Activated CD8-positive, alpha-beta T cell treated with anti-CD3 and anti-CD28 coated beads, Interleukin-2, amount 10 ng/mL, durations not matched to agents 7 days and 5 days (primary cell): ENCODE results near the gene KCNIP4. TPM values are rescaled to one million over a fixed set of nuclear protein-coding genes. Genes with fewer than 3 reads are reported as not detected.

Source experiments
- ATAC-seq: fragments of 150-1000 bp; cut with Tn5 transposase; one replicate; pipeline ENCODE4 v1.10.0; 2021; ENCODE audit warnings: moderate library complexity
- CTCF ChIA-PET: fragments of 350-600 bp; sonication (Branson Sonifier 250); formaldehyde crosslinking; loops from one replicate; lab custom pipeline; 2021; ENCODE audit warnings: antibody characterized with exemption; lab: Charles Lee
- POLR2A ChIA-PET: fragments of 350-600 bp; sonication (Branson Sonifier 250); formaldehyde crosslinking; loops from one replicate; lab custom pipeline; 2021; ENCODE audit warnings: antibody characterized with exemption; lab: Charles Lee
- DNase-seq: peaks from one replicate; pipeline ENCODE4 v3.0.0-alpha.2; 2020
- H3K27ac Mint-ChIP-seq: one replicate; pipeline ENCODE4 v1.8.0; 2021; ENCODE audit warnings: mild to moderate bottlenecking, mixed read lengths
- H3K27me3 Mint-ChIP-seq: one replicate; pipeline ENCODE4 v1.8.0; 2021; ENCODE audit warnings: low read depth, mixed read lengths
- H3K36me3 Mint-ChIP-seq: one replicate; pipeline ENCODE4 v1.8.0; 2021; ENCODE audit warnings: low read depth, mixed read lengths
- H3K4me1 Mint-ChIP-seq: one replicate; pipeline ENCODE4 v1.8.0; 2021; ENCODE audit warnings: low read depth, mixed read lengths
- H3K4me3 Mint-ChIP-seq: one replicate; pipeline ENCODE4 v1.8.0; 2021; ENCODE audit warnings: mild to moderate bottlenecking, mixed read lengths
- H3K9me3 Mint-ChIP-seq: one replicate; pipeline ENCODE4 v1.8.0; 2022; ENCODE audit warnings: mixed read lengths; ENCODE audit not compliant: insufficient read depth
- total RNA-seq, 2 experiments: library from RNA; stranded (reverse); gene quantifications; one replicate each; pipeline ENCODE4 v1.2.3, GENCODE V29; 2021

Gene KCNIP4
- total RNA-seq, 2 experiments from 2014 or later = not detected

DNA sequence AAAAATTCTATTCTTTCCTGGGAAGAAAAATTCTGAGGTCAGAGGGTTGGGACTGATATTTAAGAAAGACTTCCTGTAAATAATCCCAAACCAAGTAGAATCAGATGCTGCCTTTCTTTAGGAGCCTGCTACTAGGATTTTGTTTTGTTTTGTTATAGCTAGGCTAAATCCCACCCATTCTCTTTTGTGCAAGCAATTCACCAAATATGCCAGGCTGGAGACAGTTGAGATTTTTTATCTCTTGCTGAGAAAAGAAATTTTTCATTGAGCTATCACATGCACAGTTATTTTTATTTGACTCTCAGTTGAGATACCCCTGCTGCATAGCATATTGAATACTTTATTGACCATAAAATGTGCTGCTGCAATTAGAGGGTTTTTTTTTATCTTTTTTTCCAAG lies 196.0 kb downstream of the KCNIP4 start:
- ChIA-PET POLR2A (no interaction called here), CTCF (interaction anchor here (1.4 kb wide), 1 partner anchor 15 kb away, joined by 3 read pairs; no protein-coding TSS in a partner anchor)
- no peaks in the 10 kb centered on the region for H3K27me3 Mint-ChIP-seq
- no peak for ATAC-seq
- no peak overlapping the region for H3K4me3 Mint-ChIP-seq
- H3K4me1 Mint-ChIP-seq = no peaks in the 10 kb centered on the region
- no peaks in the 10 kb centered on the region for H3K9me3 Mint-ChIP-seq
- no peak overlapping the region for H3K27ac Mint-ChIP-seq
- no peaks in the 10 kb centered on the region for H3K36me3 Mint-ChIP-seq
- no peak for DNase-seq

GRCh38 chr4:21749924-21750323 lies 198.6 kb downstream of the KCNIP4 start:
- no peaks in the 10 kb centered on the region for H3K9me3 Mint-ChIP-seq
- ChIA-PET CTCF (no interaction called here), POLR2A (no interaction called here)
- H3K36me3 Mint-ChIP-seq = no peaks in the 10 kb centered on the region
- no peaks in the 10 kb centered on the region for H3K27me3 Mint-ChIP-seq
- no peak overlapping the region for H3K4me3 Mint-ChIP-seq
- DNase-seq (no peak), ATAC-seq (no peak)
- no peak overlapping the region for H3K27ac Mint-ChIP-seq
- H3K4me1 Mint-ChIP-seq = no peaks in the 10 kb centered on the region

GRCh38 chr4:21749412-21749811 lies 199.2 kb downstream of the KCNIP4 start:
- CTCF ChIA-PET = no interaction called here
- DNase-seq = no peak
- H3K27ac Mint-ChIP-seq = no peak overlapping the region
- POLR2A ChIA-PET = no interaction called here
- H3K27me3 Mint-ChIP-seq = no peaks in the 10 kb centered on the region
- H3K36me3 Mint-ChIP-seq = no peaks in the 10 kb centered on the region
- H3K4me1 Mint-ChIP-seq = no peaks in the 10 kb centered on the region
- H3K9me3 Mint-ChIP-seq = no peaks in the 10 kb centered on the region
- no peak for ATAC-seq
- H3K4me3 Mint-ChIP-seq = no peak overlapping the region

DNA sequence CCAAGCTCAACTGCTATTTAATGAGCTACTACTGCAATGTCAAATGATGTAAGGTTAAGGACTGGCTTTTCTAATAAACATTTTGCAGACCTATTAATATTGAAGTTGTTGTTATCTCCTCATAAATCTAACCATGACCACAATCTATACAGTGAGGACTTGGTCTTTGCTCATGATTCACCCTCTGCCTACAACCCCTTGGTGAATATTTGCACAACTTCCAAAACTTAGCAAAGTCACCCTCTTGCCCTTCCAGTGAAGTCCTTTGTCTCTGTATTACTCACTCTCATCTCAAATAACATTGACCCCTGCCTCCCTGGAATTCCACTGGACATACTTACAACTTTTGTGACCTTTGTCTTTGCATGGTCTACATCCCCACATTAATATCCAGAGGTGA lies 204.5 kb downstream of the KCNIP4 start:
- Mint-ChIP-seq H3K27ac (no peak overlapping the region), H3K4me1 (no peaks in the 10 kb centered on the region), H3K36me3 (no peaks in the 10 kb centered on the region), H3K27me3 (no peaks in the 10 kb centered on the region), H3K9me3 (no peaks in the 10 kb centered on the region), H3K4me3 (no peak overlapping the region)
- ChIA-PET CTCF (no interaction called here), POLR2A (no interaction called here)
- DNase-seq (no peak), ATAC-seq (no peak)

GRCh38 chr4:21742326-21742725 lies 206.2 kb downstream of the KCNIP4 start:
- Mint-ChIP-seq H3K27ac (no peak overlapping the region), H3K9me3 (no peaks in the 10 kb centered on the region), H3K4me3 (no peak overlapping the region), H3K4me1 (no peaks in the 10 kb centered on the region), H3K36me3 (no peaks in the 10 kb centered on the region), H3K27me3 (no peaks in the 10 kb centered on the region)
- ChIA-PET POLR2A (no interaction called here), CTCF (no interaction called here)
- DNase-seq (no peak), ATAC-seq (no peak)

DNA sequence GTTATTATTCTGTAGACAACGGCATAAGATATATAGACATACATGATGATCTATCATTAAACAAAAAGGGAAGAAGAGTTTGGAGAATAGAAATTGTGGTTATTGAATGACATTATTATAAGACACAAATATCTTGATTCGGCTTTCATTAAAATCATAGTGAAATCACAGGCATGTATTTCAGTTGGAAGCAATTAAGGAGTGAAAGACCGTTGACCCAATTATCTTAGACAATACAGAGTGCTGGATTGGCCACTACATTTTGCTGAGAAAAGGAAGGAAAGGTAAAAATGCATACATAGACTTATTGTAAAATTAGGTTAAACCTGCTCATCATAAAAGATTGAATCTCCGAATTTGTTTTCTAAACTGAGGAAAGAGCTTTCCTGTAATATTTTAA lies 209.8 kb downstream of the KCNIP4 start:
- ATAC-seq = no peak
- Mint-ChIP-seq H3K9me3 (no peaks in the 10 kb centered on the region), H3K4me3 (no peak overlapping the region), H3K27ac (no peak overlapping the region), H3K36me3 (no peaks in the 10 kb centered on the region), H3K27me3 (no peaks in the 10 kb centered on the region), H3K4me1 (no peaks in the 10 kb centered on the region)
- ChIA-PET POLR2A (no interaction called here), CTCF (no interaction called here)
- DNase-seq = no peak

- no peaks in the 10 kb centered on the region for H3K27me3 Mint-ChIP-seq
- H3K4me1 Mint-ChIP-seq = no peaks in the 10 kb centered on the region
- DNase-seq (no peak), ATAC-seq (no peak)
- H3K36me3 Mint-ChIP-seq = no peaks in the 10 kb centered on the region
- H3K9me3 Mint-ChIP-seq = no peaks in the 10 kb centered on the region
- ChIA-PET POLR2A (no interaction called here), CTCF (no interaction called here)
- no peak overlapping the region for H3K4me3 Mint-ChIP-seq
- no peak overlapping the region for H3K27ac Mint-ChIP-seq
These were observed 212.7 kb downstream of the KCNIP4 start for GRCh38 chr4:21735866-21736265.

DNA sequence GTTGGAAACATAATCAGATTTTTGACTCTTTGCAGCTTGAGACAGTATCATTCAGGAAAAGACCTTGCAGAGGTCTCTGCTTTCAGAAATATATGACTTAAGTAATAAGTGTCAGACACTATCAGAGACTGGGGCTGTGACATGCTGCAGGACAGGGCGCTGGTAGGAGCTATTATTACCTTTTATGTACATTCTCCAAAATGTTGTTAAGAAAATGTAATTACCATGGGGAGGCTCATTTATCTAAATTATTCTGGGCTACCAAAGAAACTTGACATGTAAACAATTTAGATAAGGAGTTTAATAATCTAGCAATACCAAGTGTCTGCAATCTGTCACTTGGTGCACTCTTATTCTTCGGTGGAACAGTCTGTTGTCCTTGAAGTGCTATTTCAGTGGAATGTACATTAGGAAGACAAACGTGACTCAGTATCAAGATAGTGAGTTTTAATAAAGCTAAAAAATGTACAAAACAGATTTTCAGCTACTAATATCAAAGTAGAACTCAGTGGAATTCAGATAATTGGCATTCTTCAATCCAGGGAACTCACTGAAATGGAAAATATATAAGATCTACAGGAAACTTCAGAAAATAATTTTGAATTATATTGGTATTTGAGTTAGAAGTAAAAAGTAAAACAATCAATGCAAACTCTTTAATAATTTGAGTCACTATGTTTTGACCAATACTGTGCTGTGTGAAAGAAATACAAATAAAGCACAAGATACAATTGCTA lies 214.5 kb downstream of the KCNIP4 start:
- Mint-ChIP-seq H3K27me3 (no peaks in the 10 kb centered on the region), H3K4me3 (no peak overlapping the region), H3K4me1 (no peaks in the 10 kb centered on the region), H3K36me3 (no peaks in the 10 kb centered on the region), H3K9me3 (no peaks in the 10 kb centered on the region), H3K27ac (no peak overlapping the region)
- ChIA-PET POLR2A (no interaction called here), CTCF (no interaction called here)
- ATAC-seq (no peak), DNase-seq (no peak)

DNA sequence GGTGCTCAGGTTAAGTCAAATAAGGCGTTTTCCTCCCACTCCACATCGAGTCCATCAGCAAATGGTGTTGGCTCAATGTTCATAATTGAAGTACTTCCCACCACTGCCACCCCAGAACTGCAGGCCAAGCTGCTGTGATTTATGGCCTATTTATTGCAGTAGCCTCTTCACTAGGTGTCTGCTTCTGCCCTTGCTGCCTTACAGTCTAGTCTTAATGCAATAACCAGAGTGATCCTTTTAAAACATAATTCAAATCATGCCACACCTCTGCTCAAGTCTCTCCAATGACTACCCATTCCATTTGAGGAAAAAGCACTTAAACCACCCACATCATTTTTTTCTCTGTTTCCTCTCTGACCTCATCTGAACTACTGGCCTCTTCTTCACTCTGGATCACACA lies 220.3 kb downstream of the KCNIP4 start:
- no peaks in the 10 kb centered on the region for H3K27me3 Mint-ChIP-seq
- POLR2A ChIA-PET = no interaction called here
- no peaks in the 10 kb centered on the region for H3K36me3 Mint-ChIP-seq
- CTCF ChIA-PET = no interaction called here
- no peaks in the 10 kb centered on the region for H3K9me3 Mint-ChIP-seq
- H3K4me1 Mint-ChIP-seq = no peaks in the 10 kb centered on the region
- H3K4me3 Mint-ChIP-seq = no peak overlapping the region
- ATAC-seq (no peak), DNase-seq (no peak)
- no peak overlapping the region for H3K27ac Mint-ChIP-seq

- H3K4me3 Mint-ChIP-seq = no peak overlapping the region
- ATAC-seq (no peak), DNase-seq (no peak)
- no peaks in the 10 kb centered on the region for H3K36me3 Mint-ChIP-seq
- no peaks in the 10 kb centered on the region for H3K9me3 Mint-ChIP-seq
- POLR2A ChIA-PET = no interaction called here
- no peaks in the 10 kb centered on the region for H3K27me3 Mint-ChIP-seq
- CTCF ChIA-PET = no interaction called here
- no peaks in the 10 kb centered on the region for H3K4me1 Mint-ChIP-seq
- H3K27ac Mint-ChIP-seq = no peak overlapping the region
These were observed 222.2 kb downstream of the KCNIP4 start for GRCh38 chr4:21726255-21726815.

DNA sequence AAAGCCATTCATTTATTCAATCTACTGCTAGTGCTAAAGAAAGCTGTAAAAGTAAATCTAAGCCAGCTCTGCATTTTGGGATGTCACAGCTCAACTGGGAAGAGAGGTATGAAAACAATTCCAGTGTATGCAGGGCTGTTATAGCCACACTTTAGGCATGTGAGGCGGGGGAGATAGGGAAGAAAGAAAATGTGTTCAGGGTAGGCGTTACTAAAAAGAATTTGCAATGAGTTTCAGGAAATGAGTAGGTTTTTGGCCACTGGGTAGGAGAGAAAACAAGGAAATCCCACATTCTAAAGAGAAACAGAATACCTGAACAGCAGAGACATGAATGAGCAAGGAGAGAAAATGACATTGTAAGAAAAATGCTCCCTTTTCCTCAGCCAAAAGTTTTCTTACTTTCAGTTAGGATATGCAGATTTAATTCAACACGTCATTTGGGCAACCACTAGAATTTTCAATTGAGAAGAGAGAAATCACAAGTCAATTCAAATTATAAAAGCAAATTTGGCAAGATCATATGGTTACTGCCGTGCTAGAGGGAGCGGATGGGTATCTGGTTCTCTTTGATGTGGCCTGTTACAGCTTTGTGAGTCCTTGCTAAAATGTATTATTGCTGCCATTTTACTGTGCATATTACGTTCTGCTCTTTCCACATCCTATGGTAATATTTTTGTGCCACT lies 226.3 kb downstream of the KCNIP4 start:
- Mint-ChIP-seq H3K27ac (no peak overlapping the region), H3K36me3 (no peaks in the 10 kb centered on the region), H3K27me3 (no peaks in the 10 kb centered on the region), H3K9me3 (no peaks in the 10 kb centered on the region), H3K4me1 (no peaks in the 10 kb centered on the region), H3K4me3 (no peak overlapping the region)
- CTCF ChIA-PET = no interaction called here
- no peak for ATAC-seq
- POLR2A ChIA-PET = no interaction called here
- no peak for DNase-seq

GRCh38 chr4:21716531-21716930 lies 232.0 kb downstream of the KCNIP4 start:
- H3K9me3 Mint-ChIP-seq = no peaks in the 10 kb centered on the region
- CTCF ChIA-PET = no interaction called here

More at GRCh38 chr4:21716531-21716930, 232.0 kb downstream of the KCNIP4 start:
- POLR2A ChIA-PET = no interaction called here
- Mint-ChIP-seq H3K27ac (no peak overlapping the region), H3K36me3 (no peaks in the 10 kb centered on the region), H3K4me1 (no peaks in the 10 kb centered on the region), H3K27me3 (no peaks in the 10 kb centered on the region), H3K4me3 (no peak overlapping the region)
- no peak for ATAC-seq
- DNase-seq = no peak
